Stimulated activated CD8-positive, alpha-beta memory T cell treated with anti-CD3 and anti-CD28 coated beads, Interleukin-7, amount 100 ng/mL, for 4 hours (primary cell): ENCODE results near the gene IMPA2.
"Not testable (repeated sequence)": the region's sequence is repeated elsewhere in the genome, so short reads cannot be mapped to it uniquely, and the experiment has no call there.

ENCODE experiments used
- DNase-seq, 2 donors: peaks; one replicate each; pipeline ENCODE4 v3.0.0-alpha.2; 2020; ENCODE audit warnings: low read depth in 2 of 2

The IMPA2 gene

GRCh38 chr18:12048010-12048826, 66.9 kb downstream of the IMPA2 start:
- DNase-seq = no peak

GRCh38 chr18:12048827-12049175, 67.5 kb downstream of the IMPA2 start:
- DNase-seq = no peak

- DNase-seq = no peak
These were observed 68.9 kb downstream of the IMPA2 start for GRCh38 chr18:12049978-12050811.

GRCh38 chr18:12052866-12053265, 71.6 kb downstream of the IMPA2 start:
- no peak for DNase-seq

GRCh38 chr18:12053289-12053688, 72.0 kb downstream of the IMPA2 start:
- no peak for DNase-seq

GRCh38 chr18:12056034-12056883, 75.0 kb downstream of the IMPA2 start:
- no peak for DNase-seq

GRCh38 chr18:12056884-12057402, 75.6 kb downstream of the IMPA2 start:
- DNase-seq = no peak

GRCh38 chr18:12057419-12058039, 76.2 kb downstream of the IMPA2 start:
- DNase-seq = no peak

- no peak for DNase-seq
These were observed 78.3 kb downstream of the IMPA2 start for GRCh38 chr18:12059334-12060181.

GRCh38 chr18:12060182-12060870, 79.0 kb downstream of the IMPA2 start:
- DNase-seq = no peak

- no peak for DNase-seq
These were observed 80.4 kb downstream of the IMPA2 start for GRCh38 chr18:12061685-12062084.

- no peak for DNase-seq
These were observed 81.7 kb downstream of the IMPA2 start for GRCh38 chr18:12062974-12063373.

- no peak for DNase-seq
These were observed 82.9 kb downstream of the IMPA2 start for GRCh38 chr18:12064086-12064763.

GRCh38 chr18:12065397-12065796, 84.1 kb downstream of the IMPA2 start:
- no peak for DNase-seq

- no peak for DNase-seq
These were observed 85.7 kb downstream of the IMPA2 start for GRCh38 chr18:12066910-12067511.

- DNase-seq = no peak
These were observed 86.4 kb downstream of the IMPA2 start for GRCh38 chr18:12067671-12068070.

GRCh38 chr18:12068316-12068949, 87.1 kb downstream of the IMPA2 start:
- DNase-seq = not testable (repeated sequence)

GRCh38 chr18:12068950-12069320, 87.6 kb downstream of the IMPA2 start:
- no peak for DNase-seq
